ENCODE measurements around the gene ATP2B2.
A peak's percentile ranks its signal among the peaks of the same experiment; 100 is the strongest.

The ATP2B2 gene

DNA sequence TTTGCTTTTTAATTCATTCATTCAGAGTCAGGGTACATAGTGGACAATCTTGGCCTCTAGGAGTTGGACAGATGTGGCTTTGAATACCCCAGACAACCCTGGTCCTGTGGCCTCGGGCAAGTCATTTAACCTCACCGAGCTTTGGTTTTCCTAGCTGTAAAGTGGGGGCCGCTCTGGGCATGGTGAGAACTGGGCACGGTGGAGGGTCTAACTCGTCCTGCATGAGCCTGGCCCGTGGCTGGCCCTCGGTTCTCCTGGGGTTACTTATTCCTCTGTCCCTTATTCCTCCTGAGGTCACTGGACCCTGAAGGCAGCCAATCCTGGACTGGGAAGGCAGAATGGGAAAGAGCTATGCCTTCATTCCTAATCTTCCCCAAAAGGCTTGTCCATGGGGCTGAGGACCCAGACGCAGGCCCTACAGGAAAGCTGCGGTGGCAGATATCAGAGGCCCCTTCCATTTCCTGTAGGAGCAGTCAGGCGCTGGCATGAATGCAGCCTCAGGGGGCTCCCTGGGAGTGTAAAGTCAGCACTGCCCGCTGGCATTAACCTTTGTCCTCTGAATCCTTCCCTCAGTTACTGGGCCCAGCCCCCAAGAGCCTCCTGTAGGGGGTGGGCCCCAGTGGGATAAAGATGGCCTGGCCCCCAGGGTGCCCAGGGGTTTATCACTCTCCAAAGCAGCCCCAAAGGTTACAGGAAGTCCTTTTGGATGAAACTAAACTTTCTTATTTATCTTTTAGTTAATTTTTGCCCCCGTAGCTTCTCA, 166.6 kb downstream of the ATP2B2 start:
- DNase-seq = no peak

DNA sequence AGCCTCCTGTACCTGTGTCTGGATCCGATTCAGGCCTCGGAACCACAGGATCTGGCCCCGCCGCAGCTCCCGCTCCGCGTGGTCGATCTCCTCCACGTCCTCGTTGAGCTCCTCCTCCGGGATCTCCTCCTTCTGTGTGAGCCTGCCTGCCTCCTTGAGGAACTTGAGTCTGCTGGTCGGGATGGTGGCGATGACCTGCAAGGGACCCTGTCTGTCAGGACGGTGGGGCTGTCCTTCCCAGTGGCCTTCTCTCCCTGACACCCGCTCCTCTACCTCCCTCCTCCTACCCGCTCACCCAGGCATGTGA, 167.3 kb downstream of the ATP2B2 start:
- no peak for DNase-seq

DNA sequence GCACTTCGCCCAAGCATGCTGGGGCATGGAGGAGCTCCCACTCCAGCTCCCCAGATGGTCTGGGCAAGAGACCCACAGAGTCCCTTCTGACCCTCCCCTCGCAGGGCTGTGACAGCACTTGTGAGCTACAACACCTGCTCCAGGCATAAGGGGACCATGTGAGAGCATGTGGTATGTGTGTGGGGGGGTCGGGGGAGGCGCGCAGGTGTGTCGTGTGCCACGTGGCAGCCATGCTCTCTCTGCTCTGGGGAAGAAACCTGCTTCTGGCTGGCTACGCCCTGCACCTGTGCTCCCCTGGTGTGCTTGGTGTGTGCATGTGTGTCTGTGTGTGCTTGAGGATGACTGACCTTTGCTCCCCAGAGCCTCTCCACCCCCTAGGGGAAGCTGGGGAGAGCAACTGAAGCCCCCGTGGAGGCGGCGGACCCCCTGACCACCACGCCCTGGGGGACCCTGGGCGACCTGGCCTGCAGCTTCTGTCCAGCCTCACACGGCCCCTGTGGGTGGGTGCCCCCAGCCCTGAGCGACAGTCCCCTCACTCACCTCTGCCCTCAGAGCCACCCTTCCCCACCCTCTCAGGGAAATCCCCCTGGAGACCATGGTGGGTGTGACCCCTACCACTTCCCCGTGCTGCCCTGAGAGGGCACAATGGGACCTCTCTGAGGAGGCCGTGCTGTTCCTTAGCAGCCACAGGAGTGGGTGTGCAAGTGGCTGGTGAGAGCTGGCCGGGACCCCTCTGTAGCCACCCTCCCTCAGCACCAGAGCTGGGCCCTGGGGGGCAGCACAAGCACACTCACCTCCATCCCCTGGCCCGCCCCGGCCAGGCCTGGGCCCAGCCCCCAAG, 167.8 kb downstream of the ATP2B2 start:
- DNase-seq = peak; percentile 4

DNA sequence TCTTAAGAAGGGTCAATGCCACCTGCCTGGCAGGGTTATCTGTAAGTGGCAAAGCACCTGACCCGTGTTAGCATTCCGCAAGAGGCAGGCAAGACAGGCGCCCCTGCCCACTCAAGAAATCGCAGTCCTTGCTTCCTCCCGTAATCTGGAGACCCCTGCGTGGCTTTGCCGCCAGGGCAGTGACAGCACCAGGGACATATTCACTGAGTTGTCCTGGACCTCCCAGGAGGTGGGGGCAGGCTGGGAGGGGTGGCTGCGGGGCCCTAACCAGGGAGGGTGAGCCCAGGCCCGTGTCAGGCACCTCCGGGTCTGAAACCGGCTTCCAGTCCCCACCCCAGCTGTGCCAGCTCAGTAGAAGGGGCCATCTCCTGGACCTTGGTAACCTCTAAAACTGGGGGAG, 168.6 kb downstream of the ATP2B2 start:
- no peak for DNase-seq

DNA sequence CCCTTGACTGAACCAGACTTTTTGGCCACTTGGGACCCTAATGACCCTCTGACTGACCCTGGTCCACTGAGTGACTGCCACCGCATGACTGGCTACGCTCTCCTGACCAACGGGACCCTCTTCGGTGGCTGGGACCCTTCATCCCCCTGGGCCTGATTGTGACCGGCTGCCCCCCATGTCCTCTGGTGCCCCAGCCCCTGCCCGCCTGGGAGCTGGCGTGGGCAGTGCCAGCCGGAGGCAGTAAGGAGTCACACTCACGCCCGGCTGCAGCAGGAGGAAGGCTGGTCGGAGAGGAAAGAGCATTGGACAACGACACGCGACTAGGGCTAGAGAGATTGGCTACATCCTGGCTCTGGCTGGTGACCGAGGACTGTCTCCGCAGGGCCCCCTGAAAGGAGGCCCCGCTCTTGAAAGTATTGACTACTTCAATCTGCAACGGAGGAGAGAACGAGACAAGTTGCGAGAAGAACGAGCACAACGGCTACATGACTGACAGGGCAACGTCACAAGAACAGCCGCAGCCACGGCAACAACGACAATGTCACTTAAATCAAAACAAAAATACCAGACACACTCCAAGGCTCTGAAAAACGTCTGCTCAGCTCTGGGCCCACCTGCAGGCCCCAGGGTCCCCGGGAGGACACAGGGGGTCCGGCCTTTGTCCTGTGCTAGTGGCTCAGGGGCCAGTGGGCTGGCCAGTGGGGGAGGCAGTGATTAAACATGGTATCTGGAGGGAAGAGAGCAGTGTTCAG, 169.3 kb downstream of the ATP2B2 start:
- DNase-seq = no peak

DNA sequence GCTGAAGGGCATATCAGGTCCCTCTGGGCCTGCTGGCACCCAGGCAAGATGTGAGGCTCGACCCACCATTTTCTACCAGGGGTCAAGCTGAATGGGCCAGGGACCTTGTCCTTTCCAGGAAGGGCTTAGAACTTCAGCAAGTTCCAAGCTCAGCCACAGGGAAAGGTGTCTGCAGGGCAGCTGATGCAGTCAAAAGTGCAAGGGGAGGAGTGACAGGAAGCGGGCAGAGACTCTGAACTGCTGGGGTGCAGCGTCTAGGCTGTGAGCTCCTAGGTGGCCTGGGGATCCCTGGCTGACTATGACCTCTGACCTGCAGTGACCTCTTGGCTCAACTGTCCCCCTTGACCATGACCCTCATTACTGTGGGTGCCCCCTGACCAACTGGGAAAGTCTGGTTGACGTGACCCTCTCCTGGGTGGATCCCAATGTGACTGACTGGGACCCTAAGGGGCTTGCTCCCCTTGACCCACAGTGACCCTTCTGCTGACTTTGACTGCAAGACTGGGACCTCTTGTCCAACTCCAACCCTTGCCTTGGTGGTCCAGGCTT, 170.1 kb downstream of the ATP2B2 start:
- DNase-seq = no peak

DNA sequence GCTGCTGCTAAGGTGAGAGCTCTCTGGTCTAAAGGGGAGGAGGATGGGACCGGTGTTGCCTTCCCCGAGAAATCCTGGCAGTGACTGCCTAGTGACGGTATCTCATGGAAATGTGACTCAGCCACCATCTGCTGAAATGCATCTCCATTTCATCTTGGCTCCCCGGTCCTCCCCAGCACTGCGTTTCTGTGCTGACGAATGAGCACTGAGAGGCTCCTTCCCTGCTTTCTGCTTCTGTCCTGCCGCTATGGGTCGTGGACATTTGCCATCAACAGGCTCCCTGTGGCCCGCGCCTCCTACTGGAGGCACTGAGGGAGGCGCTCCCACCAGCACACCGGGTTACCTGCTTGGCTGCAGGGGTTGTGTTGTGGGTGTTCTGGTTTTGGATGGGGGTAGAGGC, 170.9 kb downstream of the ATP2B2 start:
- DNase-seq = no peak

DNA sequence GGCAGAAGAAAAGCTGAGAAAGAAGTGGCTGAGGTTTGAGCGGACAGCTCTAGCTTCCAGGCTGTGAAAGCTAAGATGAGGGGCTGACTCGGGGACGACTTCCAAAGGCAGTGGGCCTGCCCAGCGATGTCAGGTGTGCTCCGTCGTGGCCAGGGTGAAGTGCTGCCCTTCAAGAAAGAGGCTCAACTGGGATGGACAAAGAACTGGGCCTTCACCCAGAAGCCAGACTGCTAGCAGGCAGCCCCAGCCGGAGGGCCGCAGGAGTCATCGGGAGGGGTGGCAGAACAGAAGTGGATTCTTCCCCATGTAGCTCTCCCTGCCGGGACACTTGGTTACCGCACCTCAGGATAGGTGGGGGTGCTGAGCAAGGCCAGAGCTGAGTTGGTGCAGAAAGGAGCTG, 171.3 kb downstream of the ATP2B2 start:
- DNase-seq = no peak

DNA sequence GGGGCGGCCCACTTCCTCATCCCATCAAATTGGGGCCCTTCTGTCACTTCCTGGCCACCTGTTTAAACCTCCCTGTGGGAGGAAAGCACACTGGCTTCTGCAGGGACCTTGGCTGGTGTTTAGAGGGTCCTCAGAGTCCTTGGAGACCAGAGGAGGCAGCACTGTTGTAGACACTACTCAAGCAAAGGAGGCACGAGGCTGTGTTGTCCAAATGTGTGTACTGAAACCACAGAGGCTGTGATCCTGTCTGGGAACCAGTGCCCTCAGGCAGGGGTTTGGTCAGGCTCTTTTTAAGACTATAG, 172.1 kb downstream of the ATP2B2 start:
- DNase-seq = no peak

DNA sequence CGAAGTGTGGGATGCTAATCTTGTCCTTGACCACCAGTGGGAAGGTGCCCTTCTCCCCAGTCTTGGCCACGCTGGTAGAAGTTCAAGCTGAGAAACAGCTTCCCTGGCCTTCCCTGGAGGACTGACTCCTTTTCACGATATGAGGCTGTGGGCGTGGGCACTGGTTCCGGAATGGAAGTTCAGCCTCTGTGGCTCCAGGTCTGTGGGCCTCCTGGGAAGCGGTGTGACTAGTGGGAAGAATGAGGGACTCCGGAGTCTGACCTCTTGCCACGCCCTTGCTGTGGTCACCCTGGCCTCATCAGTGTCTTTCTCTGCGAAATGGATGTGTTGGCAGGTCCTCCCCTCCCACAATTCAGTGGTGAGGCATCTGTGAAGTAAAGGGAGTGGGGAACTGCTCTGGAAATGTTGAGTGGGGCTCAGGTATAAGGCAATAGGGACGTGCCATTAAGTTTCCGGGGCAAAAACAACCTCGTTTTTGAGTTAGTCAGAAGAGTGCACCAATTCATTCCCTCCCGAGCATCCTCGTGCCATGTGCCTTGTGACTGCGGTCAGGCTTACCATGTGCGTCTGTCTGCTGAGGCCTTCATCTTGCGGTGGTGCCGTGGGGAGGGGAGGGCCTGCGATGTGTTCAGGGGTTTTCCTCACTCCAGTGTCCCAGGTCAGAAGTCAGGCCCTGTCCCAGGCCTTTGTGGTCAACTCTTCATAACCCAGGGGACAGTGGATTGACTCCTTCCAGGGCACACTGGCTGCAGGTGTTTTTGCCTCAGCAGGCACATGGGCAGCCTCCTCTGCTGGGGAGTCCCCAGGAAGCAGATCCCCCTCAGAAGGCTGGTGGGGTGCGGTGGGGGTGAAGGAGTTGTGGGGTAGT, 172.7 kb downstream of the ATP2B2 start:
- no peak for DNase-seq

DNA sequence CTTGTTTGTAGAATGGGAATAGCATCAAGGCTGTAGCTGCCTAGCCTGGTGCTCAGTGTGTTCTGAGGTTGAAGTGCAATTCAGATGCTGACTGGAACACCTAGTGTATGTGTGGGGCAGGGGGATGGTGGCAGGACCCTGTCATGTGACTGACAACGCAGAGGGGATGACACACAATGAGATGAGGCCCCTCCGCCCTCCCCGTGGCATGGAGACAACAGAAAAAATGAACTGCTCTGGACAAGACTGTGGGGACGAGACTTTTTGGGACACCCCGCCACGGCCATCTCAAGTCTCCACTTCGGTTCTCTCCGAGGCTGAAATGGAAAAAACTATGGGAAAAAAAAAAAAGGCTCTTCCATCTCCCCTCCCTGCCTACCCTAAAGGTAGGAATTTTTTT, 174.1 kb downstream of the ATP2B2 start:
- no peak for DNase-seq

DNA sequence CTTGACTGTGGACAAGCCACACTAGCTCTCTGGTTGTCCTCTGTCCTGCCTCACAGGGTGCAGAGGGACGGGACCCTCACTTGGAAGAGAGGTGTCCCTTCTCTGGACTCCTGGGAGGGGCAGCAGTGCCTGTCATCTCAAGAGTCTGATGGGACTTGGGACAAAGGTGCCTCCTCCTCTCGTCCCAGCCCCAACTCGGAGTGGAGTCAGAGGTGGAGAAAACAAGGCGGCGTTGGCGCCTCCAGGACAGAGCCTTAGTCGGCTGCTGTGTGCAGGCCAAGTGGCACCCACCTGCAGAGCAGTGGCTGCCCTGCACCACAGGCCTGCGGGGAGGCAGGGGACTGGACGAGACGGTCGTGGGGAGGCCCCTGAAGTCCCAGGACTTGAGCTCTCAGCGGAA, 175.1 kb downstream of the ATP2B2 start:
- no peak for DNase-seq

DNA sequence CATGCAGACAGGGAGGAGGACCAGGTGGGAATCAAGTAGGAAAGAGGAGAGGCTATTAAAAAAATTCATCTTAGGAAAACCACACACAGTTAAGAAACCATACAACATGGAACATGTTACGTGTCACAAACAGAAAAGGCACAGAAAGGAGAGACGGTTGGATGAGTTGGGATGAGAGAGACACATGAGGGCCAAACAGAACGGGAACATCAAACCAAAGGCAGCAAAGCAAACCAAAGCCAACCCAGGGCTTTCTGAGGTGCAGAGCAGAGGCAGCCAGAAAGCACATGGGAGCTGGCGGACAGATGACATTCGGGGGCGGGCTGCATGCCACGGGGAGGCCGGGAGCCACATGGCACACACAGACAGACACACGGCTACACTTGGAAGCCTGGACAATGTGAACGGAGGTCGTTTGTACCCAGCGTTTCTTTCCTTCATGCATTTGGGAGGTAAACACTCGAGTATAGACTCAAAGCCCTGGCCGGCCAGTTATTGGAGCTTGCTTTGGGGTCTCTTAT, 175.8 kb downstream of the ATP2B2 start:
- DNase-seq = no peak

DNA sequence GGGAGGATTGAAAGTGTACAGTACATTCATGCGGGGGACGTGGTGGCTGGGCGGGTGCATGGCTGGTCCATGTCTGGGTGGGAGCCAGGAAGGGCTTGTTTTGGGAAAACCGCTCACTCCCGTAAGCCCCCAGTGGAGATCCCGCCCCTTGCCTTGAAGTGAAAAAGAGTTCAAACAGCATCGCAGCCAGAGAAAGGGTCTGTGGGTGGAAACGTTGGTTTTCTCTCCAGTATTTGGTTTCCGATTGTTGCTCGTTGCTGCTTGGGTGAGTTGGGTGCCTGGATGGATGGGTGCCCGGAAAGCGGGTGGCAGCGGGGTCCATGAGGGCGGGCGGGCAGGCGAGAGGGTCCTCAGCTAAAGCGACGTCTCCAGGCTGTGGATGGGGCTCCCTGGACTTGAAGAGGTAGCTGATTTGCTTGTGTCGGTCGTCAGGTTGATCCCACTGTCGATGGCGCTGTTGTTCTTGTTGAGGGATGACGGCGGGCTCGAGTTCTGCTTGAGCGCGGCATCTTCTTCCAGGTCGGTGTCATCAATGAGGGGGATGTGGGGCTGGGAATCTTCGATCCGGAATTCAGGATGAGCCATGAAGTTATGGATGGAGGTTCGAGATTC, 176.8 kb downstream of the ATP2B2 start:
- no peak for DNase-seq

DNA sequence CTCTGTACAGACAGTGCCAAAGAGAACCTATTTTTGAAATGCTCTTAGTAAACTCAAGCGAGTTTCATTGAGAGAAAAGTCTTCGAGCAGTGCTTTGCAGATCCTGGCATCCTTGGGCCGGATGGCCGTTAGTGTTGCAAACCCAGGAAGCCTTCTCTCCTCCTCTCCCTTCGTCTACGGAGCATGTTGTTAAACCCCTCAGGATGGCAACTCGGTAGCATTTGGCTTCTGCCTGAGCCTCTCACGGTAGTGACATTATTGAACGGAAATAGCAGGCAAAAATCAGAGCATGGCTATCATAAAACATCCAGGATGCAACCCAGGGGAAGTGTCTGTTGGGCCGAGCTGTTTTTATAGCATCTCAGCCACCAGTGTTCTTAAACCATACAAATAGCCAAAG, 177.8 kb downstream of the ATP2B2 start:
- no peak for DNase-seq

DNA sequence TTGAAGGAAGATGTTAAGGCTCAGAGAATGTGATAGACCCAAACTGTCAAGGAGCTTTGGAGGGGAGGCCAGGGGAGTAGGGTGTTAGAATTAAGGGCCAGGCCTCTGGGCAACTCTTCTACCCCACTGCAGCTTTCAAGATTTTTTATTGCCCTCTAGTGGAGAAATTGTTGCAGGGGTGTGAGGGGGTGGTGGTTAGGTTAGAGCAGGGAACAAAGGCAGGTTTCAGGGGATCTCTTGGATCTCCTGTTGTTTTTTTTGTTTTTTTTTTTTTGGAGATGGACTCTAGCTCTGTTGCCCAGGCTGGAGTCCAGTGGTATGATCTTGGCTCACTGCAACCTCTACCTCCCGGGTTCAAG, 183.1 kb downstream of the ATP2B2 start:
- no peak for DNase-seq

DNA sequence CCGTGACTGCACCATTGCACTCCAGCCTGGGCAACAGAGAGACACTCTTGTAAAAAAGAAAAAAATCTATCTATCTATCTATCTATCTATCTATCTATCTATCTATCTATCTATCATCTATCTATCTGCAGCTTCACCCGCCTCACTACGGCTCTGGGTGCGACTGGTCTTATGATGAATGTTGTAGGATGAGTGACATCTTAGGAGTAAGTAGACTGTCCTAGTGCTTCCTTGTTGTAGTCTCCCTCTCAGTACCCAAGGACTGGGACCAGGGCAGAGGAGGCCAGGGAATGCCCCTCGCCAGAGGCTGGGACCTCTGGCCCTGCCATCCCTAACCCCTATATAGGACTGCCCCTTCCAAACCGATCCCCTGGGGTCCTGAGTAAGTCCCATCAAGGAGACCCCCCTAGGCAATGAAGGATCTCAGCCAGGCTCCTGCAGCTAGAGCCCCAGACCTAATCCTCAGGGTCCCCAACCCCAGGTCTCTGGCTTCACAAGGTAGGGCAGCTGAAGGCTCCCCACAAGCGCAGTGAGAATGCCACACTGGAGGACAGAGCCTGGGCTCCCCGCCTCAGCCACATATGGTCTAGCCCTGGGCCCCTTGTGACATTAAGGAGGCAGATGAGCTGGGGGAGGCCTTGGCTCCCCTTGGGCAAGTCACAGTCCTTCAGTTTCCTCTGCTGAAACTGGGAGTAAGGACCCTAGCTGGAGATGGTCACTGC, 183.6 kb downstream of the ATP2B2 start:
- DNase-seq = no peak

DNA sequence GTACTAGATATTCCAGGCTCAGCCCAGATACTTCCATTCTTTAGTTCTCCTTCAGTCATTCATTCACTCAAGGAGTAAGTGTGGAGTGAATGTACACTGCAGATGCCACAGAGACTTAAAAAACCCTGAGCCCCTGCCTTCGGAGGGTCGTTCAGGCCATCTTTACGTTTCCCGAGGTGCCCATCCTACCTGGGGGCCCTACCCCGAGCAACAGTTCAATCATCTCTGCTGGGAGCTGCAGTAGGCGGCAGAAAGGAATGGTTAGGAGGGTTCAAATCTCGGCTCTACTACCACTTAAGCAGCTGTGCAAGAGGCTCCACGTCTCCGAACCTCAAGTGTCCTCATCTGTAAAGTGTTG, 185.1 kb downstream of the ATP2B2 start:
- no peak for DNase-seq

DNA sequence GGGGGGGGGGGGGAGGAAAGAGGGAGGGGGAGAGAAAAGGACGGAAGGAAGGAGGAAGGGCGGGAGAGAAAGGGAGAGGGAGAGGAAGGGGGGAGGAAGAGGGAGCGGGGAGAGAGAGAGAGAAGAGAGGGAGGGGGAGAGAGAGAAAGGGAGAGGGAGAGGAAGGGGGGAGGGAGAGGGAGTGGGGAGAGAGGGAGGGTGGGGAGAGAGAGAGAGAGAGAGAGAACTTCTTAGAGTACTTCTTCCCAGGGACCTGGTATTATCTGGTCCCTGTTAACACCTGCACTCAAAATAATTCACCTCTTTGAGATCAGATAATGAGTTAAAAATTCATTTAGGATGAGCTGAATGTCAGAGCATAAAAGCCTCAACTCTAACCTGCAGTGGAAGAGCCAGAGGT, 185.6 kb downstream of the ATP2B2 start:
- no peak for DNase-seq

DNA sequence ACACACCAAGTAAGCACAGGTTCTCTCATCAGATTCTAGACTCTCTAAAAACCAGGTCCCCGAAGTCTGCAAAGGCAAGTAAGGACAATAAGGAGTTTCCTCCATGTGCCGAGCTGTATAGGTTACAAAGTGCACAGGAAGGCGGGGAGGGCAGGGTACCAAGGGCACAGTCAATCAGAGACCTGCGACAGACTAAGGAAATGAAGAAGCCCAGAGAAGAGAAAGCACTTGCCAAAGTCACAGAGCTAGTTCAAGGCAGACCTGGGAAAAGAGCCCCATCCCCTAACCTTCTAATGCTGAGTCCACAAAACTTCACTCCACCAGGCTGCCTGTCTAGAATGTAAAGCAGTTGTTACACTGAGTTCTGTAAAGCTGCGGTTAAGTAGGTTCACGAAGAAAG, 186.1 kb downstream of the ATP2B2 start:
- no peak for DNase-seq

DNA sequence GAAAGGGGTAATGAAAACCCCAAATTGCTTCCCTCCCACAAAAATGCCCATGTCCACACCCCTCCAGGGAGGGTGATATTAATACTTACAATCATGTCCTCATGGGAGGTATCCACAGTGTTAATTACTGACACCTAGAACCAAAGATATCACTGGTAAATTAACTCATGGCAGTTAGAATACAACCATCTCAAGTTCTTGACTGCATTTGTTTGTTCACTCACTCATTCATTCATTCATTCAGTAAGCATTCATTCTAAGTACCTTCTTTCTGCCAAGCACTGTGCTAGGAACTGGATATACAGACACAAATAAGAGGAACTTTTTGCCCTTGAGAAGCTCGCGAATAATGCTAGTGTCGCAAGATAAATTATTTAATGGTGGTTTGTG, 187.4 kb downstream of the ATP2B2 start:
- no peak for DNase-seq
